Measurements from ENCODE around the gene ERC1.
"Not testable (repeated sequence)": the region's sequence is repeated elsewhere in the genome, so short reads cannot be mapped to it uniquely, and the experiment has no call there.

ERC1 gene

GRCh38 chr12:1195513-1195912 is 204.5 kb downstream of the ERC1 start:
- Histone ChIP-seq H3K36me3 (ENCODE audit: insufficient read depth, low read length) (peaks cover 35% of the 10 kb centered on the region), H3K27ac (no peak overlapping the region), H3K9ac (ENCODE audit: insufficient read length) (no peak overlapping the region), H3K9me3 (ENCODE audit: low read depth, low read length) (no peaks in the 10 kb centered on the region), H3K4me3 (no peak overlapping the region)
- TF ChIP-seq EZH2 (IDR thresholded peaks at IDR 0.05) (no peak), POLR2AphosphoS5 (IDR thresholded peaks at IDR 0.05; ENCODE audit: borderline replicate concordance, low read depth, low read length) (no peak), FOXP2 (optimal IDR thresholded peaks at IDR 0.05; ENCODE audit: control extremely low read depth, extremely low read length, insufficient read depth) (no peak)
- DNase-seq (ENCODE audit: low read depth, low spot score) = no peak

GRCh38 chr12:1197264-1198018 is 206.4 kb downstream of the ERC1 start:
- Histone ChIP-seq H3K4me3 (no peak overlapping the region), H3K36me3 (ENCODE audit: insufficient read depth, low read length) (peaks cover 29% of the 10 kb centered on the region), H3K9me3 (ENCODE audit: low read depth, low read length) (no peaks in the 10 kb centered on the region), H3K27ac (no peak overlapping the region), H3K9ac (ENCODE audit: insufficient read length) (no peak overlapping the region)
- no peak for DNase-seq (ENCODE audit: low read depth, low spot score)
- TF ChIP-seq FOXP2 (optimal IDR thresholded peaks at IDR 0.05; ENCODE audit: control extremely low read depth, extremely low read length, insufficient read depth) (no peak), EZH2 (IDR thresholded peaks at IDR 0.05) (no peak), POLR2AphosphoS5 (IDR thresholded peaks at IDR 0.05; ENCODE audit: borderline replicate concordance, low read depth, low read length) (no peak)

- H3K9me3 ChIP-seq (ENCODE audit: low read depth, low read length); H3K4me3 ChIP-seq; H3K27ac ChIP-seq; DNase-seq (ENCODE audit: low read depth, low spot score); H3K9ac ChIP-seq (ENCODE audit: insufficient read length): not testable (repeated sequence)
- peaks cover 29% of the 10 kb centered on the region for H3K36me3 ChIP-seq (ENCODE audit: insufficient read depth, low read length)
Observed at GRCh38 chr12:1198854-1199253, 207.8 kb downstream of the ERC1 start.

- no peak for DNase-seq (ENCODE audit: low read depth, low spot score)
- H3K36me3 ChIP-seq (ENCODE audit: insufficient read depth, low read length) = peaks cover 29% of the 10 kb centered on the region
- H3K9ac ChIP-seq (ENCODE audit: insufficient read length) = no peak overlapping the region
- H3K4me3 ChIP-seq = no peak overlapping the region
- TF ChIP-seq POLR2AphosphoS5 (IDR thresholded peaks at IDR 0.05; ENCODE audit: borderline replicate concordance, low read depth, low read length) = no peak
- no peak for TF ChIP-seq FOXP2 (optimal IDR thresholded peaks at IDR 0.05; ENCODE audit: control extremely low read depth, extremely low read length, insufficient read depth)
- TF ChIP-seq EZH2 (IDR thresholded peaks at IDR 0.05) = no peak
- no peak overlapping the region for H3K27ac ChIP-seq
- H3K9me3 ChIP-seq (ENCODE audit: low read depth, low read length) = no peaks in the 10 kb centered on the region
Observed at GRCh38 chr12:1199700-1200099, 208.7 kb downstream of the ERC1 start.

GRCh38 chr12:1201030-1201429 is 210.0 kb downstream of the ERC1 start:
- Histone ChIP-seq H3K27ac (no peak overlapping the region), H3K4me3 (no peak overlapping the region), H3K36me3 (ENCODE audit: insufficient read depth, low read length) (peaks cover 20% of the 10 kb centered on the region), H3K9ac (ENCODE audit: insufficient read length) (no peak overlapping the region), H3K9me3 (ENCODE audit: low read depth, low read length) (no peaks in the 10 kb centered on the region)
- no peak for DNase-seq (ENCODE audit: low read depth, low spot score)
- TF ChIP-seq POLR2AphosphoS5 (IDR thresholded peaks at IDR 0.05; ENCODE audit: borderline replicate concordance, low read depth, low read length) = no peak

- Histone ChIP-seq H3K9ac (ENCODE audit: insufficient read length) (peak overlapping the region; percentile 12), H3K4me3 (no peak overlapping the region)
Observed at GRCh38 chr12:1201886-1202285, 210.9 kb downstream of the ERC1 start.

GRCh38 chr12:1203735-1204019 is 212.7 kb downstream of the ERC1 start:
- peak; percentile 12 for DNase-seq (ENCODE audit: low read depth, low spot score)
- Histone ChIP-seq H3K9ac (ENCODE audit: insufficient read length) (peak overlapping the region; percentile 14), H3K27ac (peak overlapping the region; percentile 21; the same call in 1 of the 2 replicates), H3K36me3 (ENCODE audit: insufficient read depth, low read length) (peaks cover 2% of the 10 kb centered on the region; the same call in 1 of the 2 replicates), H3K4me3 (no peak overlapping the region), H3K9me3 (ENCODE audit: low read depth, low read length) (no peaks in the 10 kb centered on the region)
- no peak for TF ChIP-seq EZH2 (IDR thresholded peaks at IDR 0.05)
- TF ChIP-seq POLR2AphosphoS5 (IDR thresholded peaks at IDR 0.05; ENCODE audit: borderline replicate concordance, low read depth, low read length) = no peak
- peak; percentile 92 for TF ChIP-seq FOXP2 (optimal IDR thresholded peaks at IDR 0.05; ENCODE audit: control extremely low read depth, extremely low read length, insufficient read depth)

More at GRCh38 chr12:1201886-1202285, 210.9 kb downstream of the ERC1 start:
- Histone ChIP-seq H3K36me3 (ENCODE audit: insufficient read depth, low read length) (peaks cover 20% of the 10 kb centered on the region), H3K9me3 (ENCODE audit: low read depth, low read length) (no peaks in the 10 kb centered on the region), H3K27ac (no peak overlapping the region; the same call in 1 of the 2 replicates)
- TF ChIP-seq EZH2 (IDR thresholded peaks at IDR 0.05) (no peak), POLR2AphosphoS5 (IDR thresholded peaks at IDR 0.05; ENCODE audit: borderline replicate concordance, low read depth, low read length) (no peak), FOXP2 (optimal IDR thresholded peaks at IDR 0.05; ENCODE audit: control extremely low read depth, extremely low read length, insufficient read depth) (no peak)
- DNase-seq (ENCODE audit: low read depth, low spot score) = no peak

GRCh38 chr12:1204581-1205121 is 213.6 kb downstream of the ERC1 start:
- no peaks in the 10 kb centered on the region for H3K9me3 ChIP-seq (ENCODE audit: low read depth, low read length)
- H3K27ac ChIP-seq = no peak overlapping the region
- no peak for TF ChIP-seq EZH2 (IDR thresholded peaks at IDR 0.05)
- TF ChIP-seq FOXP2 (optimal IDR thresholded peaks at IDR 0.05; ENCODE audit: control extremely low read depth, extremely low read length, insufficient read depth) = no peak
- no peak for TF ChIP-seq POLR2AphosphoS5 (IDR thresholded peaks at IDR 0.05; ENCODE audit: borderline replicate concordance, low read depth, low read length)
- H3K4me3 ChIP-seq = peak overlapping the region; percentile 60
- peak overlapping the region; percentile 1 for H3K9ac ChIP-seq (ENCODE audit: insufficient read length)
- H3K36me3 ChIP-seq (ENCODE audit: insufficient read depth, low read length) = no peaks in the 10 kb centered on the region
- no peak for DNase-seq (ENCODE audit: low read depth, low spot score)

- H3K27ac ChIP-seq = no peak overlapping the region
- no peak for DNase-seq (ENCODE audit: low read depth, low spot score)
- TF ChIP-seq EZH2 (IDR thresholded peaks at IDR 0.05) (no peak), FOXP2 (optimal IDR thresholded peaks at IDR 0.05; ENCODE audit: control extremely low read depth, extremely low read length, insufficient read depth) (no peak), POLR2AphosphoS5 (IDR thresholded peaks at IDR 0.05; ENCODE audit: borderline replicate concordance, low read depth, low read length) (no peak)
- H3K4me3 ChIP-seq = no peak overlapping the region
- H3K36me3 ChIP-seq (ENCODE audit: insufficient read depth, low read length) = no peaks in the 10 kb centered on the region
- H3K9ac ChIP-seq (ENCODE audit: insufficient read length) = no peak overlapping the region
- H3K9me3 ChIP-seq (ENCODE audit: low read depth, low read length) = no peaks in the 10 kb centered on the region
Observed at GRCh38 chr12:1205512-1206060, 214.6 kb downstream of the ERC1 start.
